TTC549 (cell line): ENCODE results near the gene CFI.

Experiments
- FAIRE-seq: peaks from 2 replicates; lab custom pipeline; 2012; peaks lifted over from hg19 to GRCh38; lab: Jason Lieb, UNC

CFI gene

GRCh38 chr4:109730619-109731545 is 70.9 kb downstream of the CFI start:
- no peak for FAIRE-seq

- no peak for FAIRE-seq
Observed at GRCh38 chr4:109729718-109730618, 71.8 kb downstream of the CFI start, which contains the start of gene PLA2G12A. TSS of gene PLA2G12A (minus strand) at chr4:109730070. CDS start at chr4:109729809, 261 bp downstream.

GRCh38 chr4:109729117-109729717 is 72.6 kb downstream of the CFI start:
- FAIRE-seq: no peak

- FAIRE-seq: no peak
Observed at GRCh38 chr4:109728385-109728784, 73.4 kb downstream of the CFI start.

GRCh38 chr4:109723110-109723509 is 78.7 kb downstream of the CFI start:
- no peak for FAIRE-seq

- FAIRE-seq: no peak
Observed at GRCh38 chr4:109722357-109722756, 79.4 kb downstream of the CFI start.

- FAIRE-seq: no peak
Observed at GRCh38 chr4:109721033-109721432, 80.8 kb downstream of the CFI start.

- no peak for FAIRE-seq
Observed at GRCh38 chr4:109719604-109720003, 82.2 kb downstream of the CFI start.

GRCh38 chr4:109718759-109719158 is 83.0 kb downstream of the CFI start:
- no peak for FAIRE-seq

- FAIRE-seq: no peak
Observed at GRCh38 chr4:109713500-109713899, 88.3 kb downstream of the CFI start.

- no peak for FAIRE-seq
Observed at GRCh38 chr4:109708990-109709389, 92.8 kb downstream of the CFI start.

GRCh38 chr4:109708435-109708834 is 93.4 kb downstream of the CFI start:
- no peak for FAIRE-seq

- no peak for FAIRE-seq
Observed at GRCh38 chr4:109703664-109704361, 98.0 kb downstream of the CFI start.

- FAIRE-seq: no peak
Observed at GRCh38 chr4:109702950-109703663, 98.7 kb downstream of the CFI start, which contains the start of gene CASP6. TSS of gene CASP6 (minus strand) at chr4:109703445. CDS start at chr4:109703395, 50 bp downstream.

- no peak for FAIRE-seq
Observed at GRCh38 chr4:109701566-109702410, 100.0 kb downstream of the CFI start.

GRCh38 chr4:109699553-109700225 is 102.1 kb downstream of the CFI start:
- no peak for FAIRE-seq

GRCh38 chr4:109698656-109699055 is 103.1 kb downstream of the CFI start:
- FAIRE-seq: no peak

- FAIRE-seq: no peak
Observed at GRCh38 chr4:109691411-109691920, 110.3 kb downstream of the CFI start.
